Activated CD4-positive, CD25-positive, alpha-beta regulatory T cell treated with anti-CD3 and anti-CD28 coated beads, Interleukin-2, amount 50 U/mL, for 16 hours (primary cell): ENCODE data around the gene RNF40.

Source experiments
- DNase-seq: peaks from one replicate; pipeline ENCODE4 v3.0.0-alpha.2; 2020; ENCODE audit warnings: low read depth, low spot score

The RNF40 gene

GRCh38 chr16:30740364-30741251 is 21.5 kb upstream of the RNF40 start:
- no peak for DNase-seq

GRCh38 chr16:30741461-30741914 is 20.6 kb upstream of the RNF40 start:
- no peak for DNase-seq

GRCh38 chr16:30743716-30744115 is 18.4 kb upstream of the RNF40 start:
- DNase-seq, result no peak

- no peak for DNase-seq
Observed at GRCh38 chr16:30744183-30744582, 17.9 kb upstream of the RNF40 start.

- no peak for DNase-seq
Observed at GRCh38 chr16:30745082-30745481, 17.0 kb upstream of the RNF40 start.

- no peak for DNase-seq
Observed at GRCh38 chr16:30746638-30747175, 15.4 kb upstream of the RNF40 start.

- no peak for DNase-seq
Observed at GRCh38 chr16:30747331-30747730, 14.8 kb upstream of the RNF40 start.

GRCh38 chr16:30747799-30748633 is 14.1 kb upstream of the RNF40 start, which contains the start of gene PHKG2:
Gene PHKG2 (plus strand): TSS chr16:30748425. CDS start chr16:30748821, 396 bp downstream.
- DNase-seq, result peak; percentile 89

- DNase-seq, result no peak
Observed at GRCh38 chr16:30748634-30749445, 13.3 kb upstream of the RNF40 start.

GRCh38 chr16:30750201-30750600 is 11.9 kb upstream of the RNF40 start:
- DNase-seq, result no peak

- DNase-seq, result no peak
Observed at GRCh38 chr16:30750876-30751465, 11.2 kb upstream of the RNF40 start.

GRCh38 chr16:30753596-30753995 is 8.5 kb upstream of the RNF40 start:
- DNase-seq, result no peak

- no peak for DNase-seq
Observed at GRCh38 chr16:30755955-30756780, 6.0 kb upstream of the RNF40 start.

- no peak for DNase-seq
Observed at GRCh38 chr16:30756781-30757100, 5.4 kb upstream of the RNF40 start.

GRCh38 chr16:30757316-30757715 is 4.8 kb upstream of the RNF40 start:
- no peak for DNase-seq

GRCh38 chr16:30758988-30759491 is 3.1 kb upstream of the RNF40 start:
- DNase-seq, result no peak

GRCh38 chr16:30760001-30760559 is 2.0 kb upstream of the RNF40 start:
- no peak for DNase-seq

GRCh38 chr16:30760577-30761426 is 1.3 kb upstream of the RNF40 start:
- no peak for DNase-seq
